22Rv1 (cell line): ENCODE results near the gene PRMT5.

Source experiments
- ZFX ChIP-seq: fragments of 450-650 bp; IDR thresholded peaks from 2 replicates; pipeline ENCODE4 v1.6.1; 2017; ENCODE audit warnings: antibody characterized with exemption, borderline replicate concordance
- TF ChIP-seq, protein P1 (sequence below): fragments of 450-650 bp; IDR thresholded peaks from 2 replicates; pipeline ENCODE4 v1.5.1; 2017; ENCODE audit warnings: mild to moderate bottlenecking

DNA sequence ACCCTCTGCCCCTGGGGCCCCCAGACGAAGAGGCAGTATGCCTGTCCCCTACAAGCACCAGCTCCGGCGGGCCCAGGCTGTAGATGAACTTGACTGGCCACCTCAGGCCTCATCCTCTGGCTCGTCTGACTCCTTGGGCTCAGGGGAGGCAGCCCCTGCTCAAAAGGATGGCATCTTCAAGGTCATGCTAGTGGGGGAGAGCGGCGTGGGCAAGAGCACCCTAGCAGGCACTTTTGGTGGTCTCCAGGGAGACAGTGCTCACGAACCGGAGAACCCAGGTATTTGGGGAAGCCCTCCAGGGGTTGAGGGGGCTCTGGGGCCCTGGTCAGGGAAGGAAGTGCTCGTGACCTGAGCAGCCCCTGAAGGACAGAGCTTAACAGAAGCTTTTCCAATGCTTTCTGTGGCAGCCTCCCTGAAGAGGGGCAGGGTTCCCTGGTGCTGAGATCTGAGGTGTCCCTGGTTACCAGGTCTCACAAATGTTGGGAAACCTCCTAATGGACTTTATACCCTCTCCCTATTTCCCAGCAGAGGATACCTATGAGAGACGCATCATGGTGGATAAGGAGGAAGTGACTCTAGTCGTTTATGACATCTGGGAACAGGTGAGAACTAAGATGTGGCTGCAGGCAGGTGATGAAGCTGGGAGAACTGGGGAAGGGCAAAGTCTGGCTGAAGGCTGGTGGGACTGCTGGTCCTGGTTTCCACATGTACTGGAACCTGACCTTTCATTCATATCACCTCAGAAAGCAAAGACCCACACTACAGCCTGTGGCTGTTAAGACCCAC lies 44.2 kb downstream of the PRMT5 start:
- TF ChIP-seq, protein P1, sequence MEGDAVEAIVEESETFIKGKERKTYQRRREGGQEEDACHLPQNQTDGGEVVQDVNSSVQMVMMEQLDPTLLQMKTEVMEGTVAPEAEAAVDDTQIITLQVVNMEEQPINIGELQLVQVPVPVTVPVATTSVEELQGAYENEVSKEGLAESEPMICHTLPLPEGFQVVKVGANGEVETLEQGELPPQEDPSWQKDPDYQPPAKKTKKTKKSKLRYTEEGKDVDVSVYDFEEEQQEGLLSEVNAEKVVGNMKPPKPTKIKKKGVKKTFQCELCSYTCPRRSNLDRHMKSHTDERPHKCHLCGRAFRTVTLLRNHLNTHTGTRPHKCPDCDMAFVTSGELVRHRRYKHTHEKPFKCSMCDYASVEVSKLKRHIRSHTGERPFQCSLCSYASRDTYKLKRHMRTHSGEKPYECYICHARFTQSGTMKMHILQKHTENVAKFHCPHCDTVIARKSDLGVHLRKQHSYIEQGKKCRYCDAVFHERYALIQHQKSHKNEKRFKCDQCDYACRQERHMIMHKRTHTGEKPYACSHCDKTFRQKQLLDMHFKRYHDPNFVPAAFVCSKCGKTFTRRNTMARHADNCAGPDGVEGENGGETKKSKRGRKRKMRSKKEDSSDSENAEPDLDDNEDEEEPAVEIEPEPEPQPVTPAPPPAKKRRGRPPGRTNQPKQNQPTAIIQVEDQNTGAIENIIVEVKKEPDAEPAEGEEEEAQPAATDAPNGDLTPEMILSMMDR: no peak
- TF ChIP-seq ZFX: no peak
